Measurements from ENCODE around the gene NAXD. TPM values are rescaled to one million over a fixed set of nuclear protein-coding genes. Genes with fewer than 3 reads are reported as not detected.

Gene NAXD
- total and polyA plus RNA-seq, 2 of the 4 experiments (the other 2 are of a cell fraction) = 10.2 to 27.2 TPM

DNA sequence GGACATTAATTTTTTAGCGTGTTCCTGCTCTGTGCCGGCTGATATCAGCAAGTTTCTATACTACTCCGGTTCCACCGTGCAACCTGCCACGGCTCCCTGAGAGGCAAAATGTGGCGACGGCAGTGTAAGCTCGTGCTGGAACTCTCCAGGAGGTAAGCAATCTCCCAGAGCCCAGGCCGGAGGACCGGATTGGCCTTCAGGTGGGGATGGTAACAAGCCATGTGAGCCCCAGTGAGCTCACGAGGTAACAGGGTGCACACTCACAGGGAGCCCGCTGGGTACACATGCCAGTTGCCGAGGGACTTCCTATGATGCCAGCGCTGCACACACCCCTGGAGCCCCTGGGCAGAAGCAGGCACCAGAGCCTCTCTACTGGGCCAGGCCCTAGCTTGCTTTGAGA, 38.5 kb downstream of the NAXD start:
- TF ChIP-seq RCOR1 (IDR thresholded peaks at IDR 0.05; ENCODE audit: insufficient replicate concordance, low read length) (no peak), CHD1 (IDR thresholded peaks at IDR 0.05; ENCODE audit: low read depth, low read length) (no peak)
- DNase-seq (no peak), ATAC-seq (ENCODE audit: low read depth) (no peak)
- no peak overlapping the region for H2AK9ac ChIP-seq (replicated peaks; ENCODE audit: low read depth, low read length, poor library complexity)
- H3K9me3 ChIP-seq (ENCODE audit: control insufficient read depth, insufficient read depth, low read length) = no peaks in the 10 kb centered on the region; the same call in 1 of the 2 replicates
- no peak overlapping the region for H3K18ac ChIP-seq (ENCODE audit: low read depth, low read length)
- H2AFZ ChIP-seq (replicated peaks; ENCODE audit: low read length, poor library complexity) = no peak overlapping the region
- in situ Hi-C loops (cut with MboI; ENCODE audit: low sequenced_read_pairs) (no loop called here), dilution Hi-C loops (cut with HindIII; ENCODE audit: low sequenced_read_pairs, unreplicated experiment) (no loop called here), intact Hi-C loops (cut with micrococcal nuclease) (no loop called here)
- peaks cover 10 to 22% of the 10 kb centered on the region in 2 experiments for H3K79me1 ChIP-seq (ENCODE audit: low read depth in 1 of 2, low read length in 2 of 2)
- peaks cover 2% of the 10 kb centered on the region; the same call in 1 of the 2 replicates for H3K9me1 ChIP-seq (ENCODE audit: insufficient read depth, low read length)
- H2BK15ac ChIP-seq (ENCODE audit: low read depth, low read length) = no peak overlapping the region
- no peak overlapping the region for H3K56ac ChIP-seq (ENCODE audit: extremely low read depth, insufficient read depth, low read length)
- H2BK20ac ChIP-seq (ENCODE audit: low read depth, low read length) = no peak overlapping the region
- no peak overlapping the region for H4K8ac ChIP-seq (ENCODE audit: low read depth in 2 of 2, low read length in 2 of 2)
- H3K4ac ChIP-seq (ENCODE audit: low read depth, low read length) = no peak overlapping the region
- ChIA-PET POLR2A (ENCODE audit: unreplicated experiment) (no interaction called here), CTCF (no interaction called here)
- no peaks in the 10 kb centered on the region for H4K20me1 ChIP-seq (ENCODE audit: insufficient read depth, low read length)
- H3K4me2 ChIP-seq (ENCODE audit: low read depth, low read length) = no peak overlapping the region
- H3K27ac ChIP-seq (ENCODE audit: insufficient read depth, low read length) = no peak overlapping the region
- H2BK120ac ChIP-seq (ENCODE audit: low read depth, low read length) = no peak overlapping the region
- no peak overlapping the region for H3K9ac ChIP-seq (ENCODE audit: low read depth, low read length)
- no peak overlapping the region for H2BK5ac ChIP-seq (ENCODE audit: low read depth, low read length, poor library complexity, severe bottlenecking)
- peaks cover 26% of the 10 kb centered on the region for H3K36me3 ChIP-seq (ENCODE audit: control insufficient read depth, insufficient read depth, low read length)
- BruUV-seq (replicated peaks) = no TSS peak
- H3K27me3 ChIP-seq (ENCODE audit: control insufficient read depth, insufficient read depth, low read length) = no peaks in the 10 kb centered on the region
- 96% methylated on average over 14 of the region's 14 CpGs; no CpG with 5 or more reads in 1 of the 2 experiments for WGBS, 2 experiments (ENCODE audit: extremely low coverage in 2 of 2, insufficient read length in 1 of 2)
- H3K14ac ChIP-seq (replicated peaks; ENCODE audit: low read depth, low read length) = no peak overlapping the region
- no peak overlapping the region for H3K23ac ChIP-seq (ENCODE audit: low read depth, low read length)
- no peak overlapping the region for H4K5ac ChIP-seq (ENCODE audit: low read depth, low read length)
- no peak overlapping the region for H4K91ac ChIP-seq (ENCODE audit: insufficient read depth, low read depth, low read length)
- H3K4me3 ChIP-seq (ENCODE audit: insufficient read depth, low read depth, low read length) = no peak overlapping the region
- no peak overlapping the region for H2AK5ac ChIP-seq (ENCODE audit: low read depth, low read length)
- H3K4me1 ChIP-seq (ENCODE audit: control insufficient read depth, insufficient read depth, low read length) = no peaks in the 10 kb centered on the region
